ENCODE measurements around the gene MKRN2. TPM values are rescaled to one million over a fixed set of nuclear protein-coding genes. Genes with fewer than 3 reads are reported as not detected.

Gene MKRN2
- total and polyA plus RNA-seq, 2 of the 4 experiments (the other 2 are of a cell fraction), result 44.4 to 65.6 TPM

- intact Hi-C loops (cut with micrococcal nuclease) (no loop called here), dilution Hi-C loops (cut with HindIII; ENCODE audit: low sequenced_read_pairs, unreplicated experiment) (no loop called here), in situ Hi-C loops (cut with MboI; ENCODE audit: low sequenced_read_pairs) (no loop called here)
- H2BK120ac ChIP-seq (ENCODE audit: low read depth, low read length), result no peak overlapping the region
- no peak overlapping the region for H2BK20ac ChIP-seq (ENCODE audit: low read depth, low read length)
- H3K4me3 ChIP-seq (ENCODE audit: insufficient read depth, low read depth, low read length), result no peak overlapping the region
- H2AK9ac ChIP-seq (replicated peaks; ENCODE audit: low read depth, low read length, poor library complexity), result no peak overlapping the region
- no peak overlapping the region for H3K27ac ChIP-seq (ENCODE audit: insufficient read depth, low read length)
- WGBS, 2 experiments (ENCODE audit: extremely low coverage in 2 of 2, insufficient read length in 1 of 2), result 80% methylated on average over 1 of the region's 4 CpGs; no CpG with 5 or more reads in 1 of the 2 experiments
- H3K23ac ChIP-seq (ENCODE audit: low read depth, low read length), result no peak overlapping the region
- H3K79me1 ChIP-seq (ENCODE audit: low read depth in 1 of 2, low read length in 2 of 2), result peaks cover 32 to 59% of the 10 kb centered on the region in 2 experiments
- TF ChIP-seq RAD21 (IDR thresholded peaks at IDR 0.05; ENCODE audit: low read length), result no peak
- TF ChIP-seq RCOR1 (IDR thresholded peaks at IDR 0.05; ENCODE audit: insufficient replicate concordance, low read length), result no peak
- no peak for TF ChIP-seq MXI1 (IDR thresholded peaks at IDR 0.05; ENCODE audit: borderline replicate concordance, low read depth, low read length)
- TF ChIP-seq POLR2A (IDR thresholded peaks at IDR 0.05; ENCODE audit: low read depth, low read length), result no peak
- TF ChIP-seq CTCF (conservative IDR thresholded peaks at IDR 0.05; ENCODE audit: low read depth, low read length), result no peak
- no peak for TF ChIP-seq BHLHE40 (IDR thresholded peaks at IDR 0.05; ENCODE audit: low read depth, low read length)
- no peak for TF ChIP-seq USF2 (IDR thresholded peaks at IDR 0.05; ENCODE audit: low read depth, low read length)
- TF ChIP-seq NFE2L2 (IDR thresholded peaks at IDR 0.05; ENCODE audit: low read depth, low read length), result no peak
- TF ChIP-seq MAZ (IDR thresholded peaks at IDR 0.05; ENCODE audit: borderline replicate concordance, low read depth, low read length), result no peak
- TF ChIP-seq CHD1 (IDR thresholded peaks at IDR 0.05; ENCODE audit: low read depth, low read length), result no peak
- no peak for TF ChIP-seq CEBPB (IDR thresholded peaks at IDR 0.05; ENCODE audit: low read depth, low read length)
- no peak for TF ChIP-seq ELK1 (IDR thresholded peaks at IDR 0.05; ENCODE audit: borderline replicate concordance, low read depth, low read length)
- TF ChIP-seq FOS (IDR thresholded peaks at IDR 0.05; ENCODE audit: low read depth, low read length), result no peak
- no peaks in the 10 kb centered on the region for H3K9me3 ChIP-seq (ENCODE audit: control insufficient read depth, insufficient read depth, low read length)
- no TSS peak for BruUV-seq (replicated peaks)
- ATAC-seq (ENCODE audit: low read depth) (no peak), DNase-seq (no peak)
- no peak overlapping the region for H4K8ac ChIP-seq (ENCODE audit: low read depth in 2 of 2, low read length in 2 of 2)
- H4K5ac ChIP-seq (ENCODE audit: low read depth, low read length), result no peak overlapping the region
- H3K36me3 ChIP-seq (ENCODE audit: control insufficient read depth, insufficient read depth, low read length), result peaks cover 52% of the 10 kb centered on the region
- no peak overlapping the region for H3K9ac ChIP-seq (ENCODE audit: low read depth, low read length)
- H3K9me1 ChIP-seq (ENCODE audit: insufficient read depth, low read length), result peaks cover 13% of the 10 kb centered on the region; the same call in 1 of the 2 replicates
- H3K56ac ChIP-seq (ENCODE audit: extremely low read depth, insufficient read depth, low read length), result no peak overlapping the region
- H4K91ac ChIP-seq (ENCODE audit: insufficient read depth, low read depth, low read length), result no peak overlapping the region
- ChIA-PET POLR2A (ENCODE audit: unreplicated experiment) (no interaction called here), CTCF (no interaction called here)
- H2BK15ac ChIP-seq (ENCODE audit: low read depth, low read length), result no peak overlapping the region
- peaks cover 4% of the 10 kb centered on the region; the same call in 1 of the 2 replicates for H3K4me1 ChIP-seq (ENCODE audit: control insufficient read depth, insufficient read depth, low read length)
- H3K27me3 ChIP-seq (ENCODE audit: control insufficient read depth, insufficient read depth, low read length), result no peaks in the 10 kb centered on the region
- H2BK5ac ChIP-seq (ENCODE audit: low read depth, low read length, poor library complexity, severe bottlenecking), result no peak overlapping the region
- no peak overlapping the region for H3K14ac ChIP-seq (replicated peaks; ENCODE audit: low read depth, low read length)
- H2AK5ac ChIP-seq (ENCODE audit: low read depth, low read length), result no peak overlapping the region
- no peak overlapping the region for H2AFZ ChIP-seq (replicated peaks; ENCODE audit: low read length, poor library complexity)
- H3K4ac ChIP-seq (ENCODE audit: low read depth, low read length), result no peak overlapping the region
- H3K4me2 ChIP-seq (ENCODE audit: low read depth, low read length), result no peak overlapping the region
- H3K18ac ChIP-seq (ENCODE audit: low read depth, low read length), result no peak overlapping the region
- H4K20me1 ChIP-seq (ENCODE audit: insufficient read depth, low read length), result peaks cover 26% of the 10 kb centered on the region
These were observed 35.3 kb downstream of the MKRN2 start for GRCh38 chr3:12591997-12592715.

Data from IMR-90 (cell line).